OCI-LY7 (cell line): ENCODE measurements around the gene DNAJC11. TPM values are rescaled to one million over a fixed set of nuclear protein-coding genes. Genes with fewer than 3 reads are reported as not detected.

Experiments used
- Bru-seq: library from RNA; stranded (reverse); fragments of 400-500 nt; gene quantifications from one replicate; lab custom pipeline; 2021; lab: Mats Ljungman, UMichigan
- BruChase-seq, 2 experiments: library from RNA; stranded (reverse); fragments of 400-500 nt; gene quantifications; one replicate each; lab custom pipeline; 2021; lab: Mats Ljungman, UMichigan
- BruUV-seq: library from RNA; stranded (reverse); fragments of 400-500 nt; replicated peaks from 2 replicates; lab custom pipeline; 2021; lab: Mats Ljungman, UMichigan
- CTCF ChIA-PET: fragments of 300-600 bp; sonication (Branson Sonifier 250); formaldehyde crosslinking; loops from one replicate; lab custom pipeline; 2022; ENCODE audit warnings: antibody characterized with exemption; ENCODE audit not compliant: unreplicated experiment; lab: Charles Lee
- POLR2A ChIA-PET: fragments of 300-600 bp; sonication (Branson Sonifier 250); formaldehyde crosslinking; loops from one replicate; lab custom pipeline; 2022; ENCODE audit warnings: antibody characterized with exemption; lab: Charles Lee
- DNase-seq: peaks from one replicate; pipeline ENCODE4 v3.0.0-alpha.2; 2015; ENCODE audit warnings: low spot score
- H2AFZ ChIP-seq: fragments of 200-600 bp; sonication (generic), shearing (Covaris generic); 2 replicates; pipeline ENCODE4 v1.6.1; 2014; ENCODE audit warnings: mild to moderate bottlenecking, antibody characterized with exemption, low read length, moderate library complexity
- H3K27ac ChIP-seq: fragments of 200-600 bp; sonication (generic); 2 replicates; pipeline ENCODE4 v1.5.1; 2014; ENCODE audit warnings: mixed run types, low read depth, mild to moderate bottlenecking, moderate library complexity, low read length, inconsistent platforms; ENCODE audit not compliant: poor library complexity, severe bottlenecking
- H3K36me3 ChIP-seq: fragments of 200-600 bp; sonication (generic); 2 replicates; pipeline ENCODE4 v1.6.1; 2014; ENCODE audit warnings: mild to moderate bottlenecking, antibody characterized with exemption, low read length, moderate library complexity, mixed read lengths; ENCODE audit not compliant: insufficient read depth
- H3K4me1 ChIP-seq: fragments of 200-600 bp; sonication (generic); 2 replicates; pipeline ENCODE4 v1.5.1; 2014; ENCODE audit warnings: mild to moderate bottlenecking, low read length; ENCODE audit not compliant: insufficient read depth, poor library complexity, severe bottlenecking
- H3K4me2 ChIP-seq: fragments of 200-600 bp; sonication (generic); 2 replicates; pipeline ENCODE4 v1.6.1; 2014; ENCODE audit warnings: mild to moderate bottlenecking, low read length
- H3K4me3 ChIP-seq: fragments of 200-600 bp; sonication (generic); 2 replicates; pipeline ENCODE4 v1.5.1; 2014; ENCODE audit warnings: mild to moderate bottlenecking, low read depth, low read length; ENCODE audit not compliant: poor library complexity, severe bottlenecking
- H3K79me2 ChIP-seq: fragments of 200-600 bp; sonication (generic); 2 replicates; pipeline ENCODE4 v1.6.1; 2016; ENCODE audit warnings: low read depth, mild to moderate bottlenecking, low read length, moderate library complexity, mixed read lengths; ENCODE audit not compliant: insufficient read depth
- H3K9me2 ChIP-seq: fragments of 200-600 bp; sonication (generic); 2 replicates; pipeline ENCODE4 v1.6.1; 2016; ENCODE audit warnings: mild to moderate bottlenecking, low read length, mixed read lengths; ENCODE audit not compliant: insufficient read depth
- H3K9me3 ChIP-seq: fragments of 200-600 bp; sonication (generic); 2 replicates; pipeline ENCODE4 v1.6.1; 2014; ENCODE audit warnings: mild to moderate bottlenecking, mixed run types, low read length, mixed read lengths
- H4K20me1 ChIP-seq: fragments of 200-600 bp; sonication (generic); 2 replicates; pipeline ENCODE4 v1.6.1; 2014; ENCODE audit warnings: mild to moderate bottlenecking, antibody characterized with exemption, low read length, moderate library complexity, mixed read lengths; ENCODE audit not compliant: insufficient read depth
- EZH2phosphoT487 ChIP-seq: fragments of 200-600 bp; sonication (generic); IDR thresholded peaks from 2 replicates; pipeline ENCODE4 v1.6.1; 2018; ENCODE audit warnings: low read depth, borderline replicate concordance, mild to moderate bottlenecking, mixed run types, antibody characterized with exemption, low read length, moderate library complexity, mixed read lengths
- intact Hi-C: fragments of 100-400 bp; cut with micrococcal nuclease; formaldehyde crosslinking; loops from one replicate; pipeline ENCODE4 v1.10.0; 2022; ENCODE audit not compliant: unreplicated experiment
- long read RNA-seq: library from polyadenylated mRNA; stranded (forward); transcript quantifications from one replicate; pipeline ENCODE4 v2.0.0, GENCODE V29; 2022
- total RNA-seq, 2 experiments: library from RNA; depleted of rRNA in 1 of 2; stranded (reverse); fragments of >200 nt in 1 of 2; shearing (Covaris generic) in 1 of 2; gene quantifications; 2 replicates each; pipeline ENCODE4 v1.2.3, GENCODE V29; 2014 to 2022
- TF ChIP-seq, protein P1 (sequence below): fragments of 200-600 bp; sonication (generic); conservative IDR thresholded peaks from 2 replicates; pipeline ENCODE4 v1.5.1; 2014; ENCODE audit warnings: mild to moderate bottlenecking, antibody characterized with exemption, low read length, moderate library complexity, mixed read lengths

DNAJC11 gene, protein sequence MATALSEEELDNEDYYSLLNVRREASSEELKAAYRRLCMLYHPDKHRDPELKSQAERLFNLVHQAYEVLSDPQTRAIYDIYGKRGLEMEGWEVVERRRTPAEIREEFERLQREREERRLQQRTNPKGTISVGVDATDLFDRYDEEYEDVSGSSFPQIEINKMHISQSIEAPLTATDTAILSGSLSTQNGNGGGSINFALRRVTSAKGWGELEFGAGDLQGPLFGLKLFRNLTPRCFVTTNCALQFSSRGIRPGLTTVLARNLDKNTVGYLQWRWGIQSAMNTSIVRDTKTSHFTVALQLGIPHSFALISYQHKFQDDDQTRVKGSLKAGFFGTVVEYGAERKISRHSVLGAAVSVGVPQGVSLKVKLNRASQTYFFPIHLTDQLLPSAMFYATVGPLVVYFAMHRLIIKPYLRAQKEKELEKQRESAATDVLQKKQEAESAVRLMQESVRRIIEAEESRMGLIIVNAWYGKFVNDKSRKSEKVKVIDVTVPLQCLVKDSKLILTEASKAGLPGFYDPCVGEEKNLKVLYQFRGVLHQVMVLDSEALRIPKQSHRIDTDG
- total RNA-seq (2014; rRNA removed; shearing (Covaris generic)) (31.0 and 41.6 TPM in 2 replicates), total RNA-seq (2022) (64.1 and 65.6 TPM in 2 replicates), Bru-seq, nascent RNA (percentile 79 among the genes with signal in this experiment), BruChase-seq, experiment 1, labeled RNA remaining after a 6-hour chase (percentile 86 among the genes with signal in this experiment), BruChase-seq, experiment 2, labeled RNA remaining after a 2-hour chase (percentile 84 among the genes with signal in this experiment)
- long read RNA-seq, transcript DNAJC11-202 (16 exons, 3,311 nt) = major isoform, 148 of 213 reads
- long read RNA-seq, partial matches to known transcripts = 27 of 213 reads
- long read RNA-seq, other reads (novel, unspliced or antisense) = 35 of 213 reads

DNA sequence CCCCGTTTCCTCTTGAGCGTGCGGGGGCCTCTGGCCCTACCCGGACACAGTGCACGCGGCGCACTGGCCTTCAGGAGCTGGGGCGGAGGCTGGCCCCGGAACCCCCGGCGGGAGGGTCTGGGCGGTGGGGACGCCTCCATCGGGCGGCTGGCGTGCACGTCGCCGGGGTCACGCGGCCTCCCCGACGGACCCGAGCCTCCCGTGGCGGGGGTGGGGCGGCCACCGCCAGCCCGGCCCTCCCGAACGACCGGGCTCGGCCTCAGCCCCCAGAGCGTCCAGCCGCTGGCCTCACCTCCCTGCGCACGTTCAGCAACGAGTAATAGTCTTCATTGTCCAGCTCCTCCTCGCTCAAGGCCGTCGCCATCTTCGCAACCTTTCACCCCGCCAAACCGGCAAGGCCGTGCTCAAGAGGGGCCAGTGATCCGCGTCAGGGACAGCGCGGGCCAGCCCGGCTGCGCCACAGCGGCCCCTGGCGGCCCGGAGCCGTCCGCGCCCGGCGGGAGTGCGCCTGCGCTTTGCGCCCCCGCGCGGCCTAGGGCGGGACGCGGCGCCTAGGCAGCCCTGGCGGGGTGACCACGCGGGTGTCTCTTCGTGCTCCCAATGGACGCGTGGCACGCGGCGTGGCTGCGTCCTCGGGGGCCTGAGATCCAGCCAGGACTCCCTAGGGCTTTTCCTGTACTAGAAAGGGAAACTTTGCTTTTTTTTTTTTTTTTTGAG is at the start of gene DNAJC11:
DNAJC11 (minus strand) TSS at position 380 of the 717 bp plus-strand sequence; CDS start at position 364, 16 bp downstream.
- ChIA-PET CTCF (interaction anchor here (0.6 kb wide), 1 partner anchor 12 kb away, joined by 3 read pairs; no protein-coding TSS in a partner anchor), POLR2A (interaction anchor here (1.6 kb wide), 1 partner anchor 15 kb away, joined by 4 read pairs; no protein-coding TSS in a partner anchor)
- no peaks in the 10 kb centered on the region for H3K9me3 ChIP-seq
- H3K4me2 ChIP-seq = peak within 1 kb of the TSS; percentile 84
- peak within 1 kb of the TSS; percentile 39 for H3K27ac ChIP-seq
- intact Hi-C loops = loop anchor here (5.0 kb wide), 1 partner anchor 81 kb away; no protein-coding TSS in a partner anchor
- peaks cover 10% of the 10 kb centered on the region; the same call in 1 of the 2 replicates for H3K36me3 ChIP-seq
- peak; percentile 92 for DNase-seq
- no peaks in the 10 kb centered on the region for H3K9me2 ChIP-seq
- peak within 1 kb of the TSS; percentile 97 for H3K4me3 ChIP-seq
- H4K20me1 ChIP-seq = peaks cover 14% of the 10 kb centered on the region
- H3K4me1 ChIP-seq = peaks cover 12% of the 10 kb centered on the region
- no TSS peak for BruUV-seq
- TF ChIP-seq, protein P1, sequence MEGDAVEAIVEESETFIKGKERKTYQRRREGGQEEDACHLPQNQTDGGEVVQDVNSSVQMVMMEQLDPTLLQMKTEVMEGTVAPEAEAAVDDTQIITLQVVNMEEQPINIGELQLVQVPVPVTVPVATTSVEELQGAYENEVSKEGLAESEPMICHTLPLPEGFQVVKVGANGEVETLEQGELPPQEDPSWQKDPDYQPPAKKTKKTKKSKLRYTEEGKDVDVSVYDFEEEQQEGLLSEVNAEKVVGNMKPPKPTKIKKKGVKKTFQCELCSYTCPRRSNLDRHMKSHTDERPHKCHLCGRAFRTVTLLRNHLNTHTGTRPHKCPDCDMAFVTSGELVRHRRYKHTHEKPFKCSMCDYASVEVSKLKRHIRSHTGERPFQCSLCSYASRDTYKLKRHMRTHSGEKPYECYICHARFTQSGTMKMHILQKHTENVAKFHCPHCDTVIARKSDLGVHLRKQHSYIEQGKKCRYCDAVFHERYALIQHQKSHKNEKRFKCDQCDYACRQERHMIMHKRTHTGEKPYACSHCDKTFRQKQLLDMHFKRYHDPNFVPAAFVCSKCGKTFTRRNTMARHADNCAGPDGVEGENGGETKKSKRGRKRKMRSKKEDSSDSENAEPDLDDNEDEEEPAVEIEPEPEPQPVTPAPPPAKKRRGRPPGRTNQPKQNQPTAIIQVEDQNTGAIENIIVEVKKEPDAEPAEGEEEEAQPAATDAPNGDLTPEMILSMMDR = peak; percentile 82
- no peak for TF ChIP-seq EZH2phosphoT487
- H2AFZ ChIP-seq = peak within 1 kb of the TSS; percentile 77; the same call in 1 of the 2 replicates
- peaks cover 46% of the 10 kb centered on the region for H3K79me2 ChIP-seq

DNA sequence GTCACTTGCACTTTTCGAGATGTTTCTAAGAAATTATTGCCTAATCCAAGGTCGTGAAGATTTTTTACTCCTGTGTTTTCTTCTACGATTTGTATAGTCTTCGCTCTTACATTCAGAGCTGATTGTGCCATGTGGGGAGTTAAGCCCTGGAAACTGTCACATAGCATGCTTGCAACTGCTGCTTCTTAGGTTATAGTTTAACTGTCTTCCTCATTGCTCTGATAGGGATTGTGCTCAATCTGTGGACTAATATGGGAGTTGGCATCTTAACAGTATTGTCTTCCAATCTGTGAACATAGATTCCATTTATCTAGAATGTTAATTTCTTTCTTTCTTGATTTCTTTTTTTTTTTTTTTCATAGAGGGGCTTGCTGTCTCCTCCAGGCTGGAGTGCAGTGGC is 48.9 kb upstream of the DNAJC11 start:
- Histone ChIP-seq H3K9me2 (no peaks in the 10 kb centered on the region), H3K9me3 (no peaks in the 10 kb centered on the region), H3K79me2 (no peaks in the 10 kb centered on the region), H3K4me2 (no peak overlapping the region), H2AFZ (no peak overlapping the region), H3K36me3 (no peaks in the 10 kb centered on the region), H4K20me1 (no peaks in the 10 kb centered on the region), H3K4me1 (no peaks in the 10 kb centered on the region), H3K27ac (no peak overlapping the region), H3K4me3 (no peak overlapping the region)
- no TSS peak for BruUV-seq
- ChIA-PET CTCF (no interaction called here), POLR2A (no interaction called here)
- no peak for TF ChIP-seq EZH2phosphoT487
- TF ChIP-seq, protein P1 = no peak
- DNase-seq = no peak
- intact Hi-C loops = no loop called here
